SK-N-MC (cell line): ENCODE measurements around the gene CHID1.

Experiments
- DNase-seq: peaks from one replicate; pipeline ENCODE4 v3.0.0-alpha.2; 2011; ENCODE audit warnings: low read depth, low spot score
- H3K27ac ChIP-seq: fragments of 200-600 bp; sonication (generic); 2 replicates; pipeline ENCODE4 v1.5.1; 2016; ENCODE audit warnings: mixed run types
- H3K36me3 ChIP-seq: fragments of 200-600 bp; sonication (generic); 2 replicates; pipeline ENCODE4 v1.6.1; 2017; ENCODE audit warnings: antibody characterized with exemption, low read length, mixed read lengths; ENCODE audit not compliant: insufficient read depth
- H3K4me3 ChIP-seq: fragments of 200-600 bp; sonication (generic); 2 replicates; pipeline ENCODE4 v1.5.1; 2016
- H3K9ac ChIP-seq: fragments of 200-600 bp; sonication (generic); 2 replicates; pipeline ENCODE4 v1.8.0; 2017; ENCODE audit warnings: mixed run types, mixed read lengths; ENCODE audit not compliant: insufficient read length
- H3K9me3 ChIP-seq: fragments of 200-600 bp; sonication (generic); 2 replicates; pipeline ENCODE4 v1.6.1; 2017; ENCODE audit warnings: low read depth, mild to moderate bottlenecking, antibody characterized with exemption, low read length, moderate library complexity, mixed read lengths
- EZH2 ChIP-seq: fragments of 200-600 bp; sonication (generic); IDR thresholded peaks from one replicate; pipeline ENCODE4 v1.6.1; 2017; ENCODE audit warnings: antibody characterized with exemption
- FOXP2 ChIP-seq: optimal IDR thresholded peaks from 2 replicates; pipeline ENCODE3; 2011; ENCODE audit warnings: mild to moderate bottlenecking, moderate library complexity; ENCODE audit not compliant: insufficient read depth; ENCODE audit errors: extremely low read length, control extremely low read depth
- POLR2AphosphoS5 ChIP-seq: IDR thresholded peaks from 2 replicates; pipeline ENCODE4 v1.6.1; 2012; ENCODE audit warnings: mild to moderate bottlenecking, low read depth, low read length, borderline replicate concordance

CHID1 gene

GRCh38 chr11:831961-832528 lies 78.6 kb downstream of the CHID1 start:
- no peak overlapping the region for H3K27ac ChIP-seq
- H3K9ac ChIP-seq = peak overlapping the region; percentile 57
- H3K9me3 ChIP-seq = no peaks in the 10 kb centered on the region
- no peak for DNase-seq
- TF ChIP-seq FOXP2 (no peak), POLR2AphosphoS5 (no peak), EZH2 (no peak)
- H3K4me3 ChIP-seq = peak overlapping the region; percentile 84
- peaks cover 4% of the 10 kb centered on the region; the same call in 1 of the 2 replicates for H3K36me3 ChIP-seq

DNA sequence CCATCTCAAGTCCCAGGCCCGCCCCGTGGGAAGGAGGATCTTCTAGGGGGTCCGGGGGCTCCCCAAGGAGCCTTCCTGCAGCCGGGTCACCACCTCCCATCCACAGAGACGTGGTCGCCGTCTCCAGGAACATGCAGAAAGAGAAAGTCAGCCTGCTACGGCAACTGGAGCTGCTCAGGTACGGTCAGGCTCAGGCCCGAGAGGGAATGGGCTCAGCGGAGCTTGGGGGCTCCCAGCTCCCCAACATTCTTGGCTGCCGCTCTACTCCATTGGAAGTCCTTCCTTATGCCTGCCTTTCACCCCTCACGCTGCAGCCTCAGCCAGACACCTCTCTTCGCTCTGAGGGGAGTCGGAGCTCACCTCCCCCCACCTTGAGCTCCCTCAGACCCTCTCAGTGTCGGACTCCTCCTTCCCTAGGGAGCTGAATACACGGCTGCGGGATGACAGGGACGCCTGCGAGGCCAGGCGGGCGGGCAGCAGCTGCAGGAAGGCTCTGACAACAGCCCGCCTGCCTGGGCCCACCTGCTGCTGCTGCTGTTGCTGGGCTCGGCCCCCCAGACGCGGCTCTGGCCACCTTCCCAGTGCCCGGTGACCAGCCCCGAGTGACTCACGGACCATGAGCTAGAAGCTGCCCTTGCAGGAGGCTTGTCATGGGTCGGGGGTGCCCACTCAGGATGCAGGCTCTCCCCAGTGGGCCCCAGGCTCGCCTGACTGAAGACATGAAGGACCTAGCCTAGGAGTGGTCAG lies 79.3 kb downstream of the CHID1 start:
- TF ChIP-seq FOXP2 (no peak), EZH2 (no peak), POLR2AphosphoS5 (no peak)
- no peak overlapping the region for H3K27ac ChIP-seq
- H3K9ac ChIP-seq = no peak overlapping the region
- no peaks in the 10 kb centered on the region for H3K9me3 ChIP-seq
- DNase-seq = no peak
- H3K36me3 ChIP-seq = no peaks in the 10 kb centered on the region
- peak overlapping the region; percentile 86 for H3K4me3 ChIP-seq

GRCh38 chr11:830295-831117 lies 80.1 kb downstream of the CHID1 start:
- Histone ChIP-seq H3K9ac (no peak overlapping the region), H3K27ac (no peak overlapping the region), H3K36me3 (no peaks in the 10 kb centered on the region), H3K4me3 (peak overlapping the region; percentile 86), H3K9me3 (no peaks in the 10 kb centered on the region)
- TF ChIP-seq EZH2 = no peak
- TF ChIP-seq POLR2AphosphoS5 = peak; percentile 60; the same call in 1 of the 2 replicates
- no peak for TF ChIP-seq FOXP2
- no peak for DNase-seq

DNA sequence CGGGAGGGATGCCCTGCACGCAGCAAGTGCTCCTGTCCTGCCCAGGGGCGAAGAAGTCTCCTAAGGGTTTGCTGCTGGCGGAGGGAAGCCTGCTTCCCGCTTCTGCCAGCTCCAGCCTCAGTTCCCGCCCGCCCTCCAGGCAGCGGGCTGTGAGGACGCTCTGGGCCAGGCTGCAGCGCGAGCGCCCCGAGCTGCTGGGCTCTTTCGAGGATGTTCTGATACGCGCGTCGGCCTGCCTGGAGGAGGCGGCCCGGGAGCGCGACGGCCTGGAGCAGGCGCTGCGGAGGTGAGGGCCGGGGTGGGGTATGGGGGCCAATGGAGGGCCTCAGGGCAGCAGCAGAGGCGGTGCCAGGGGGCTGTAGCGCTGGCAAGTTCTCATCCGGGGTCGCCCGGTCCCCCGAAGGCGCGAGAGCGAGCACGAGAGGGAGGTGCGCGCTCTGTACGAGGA lies 80.7 kb downstream of the CHID1 start:
- Histone ChIP-seq H3K36me3 (no peaks in the 10 kb centered on the region), H3K9ac (no peak overlapping the region), H3K27ac (no peak overlapping the region), H3K4me3 (peak overlapping the region; percentile 86), H3K9me3 (no peaks in the 10 kb centered on the region)
- TF ChIP-seq EZH2 = no peak
- TF ChIP-seq POLR2AphosphoS5 = peak; percentile 49; the same call in 1 of the 2 replicates
- TF ChIP-seq FOXP2 = no peak
- DNase-seq = no peak

GRCh38 chr11:829176-829846 lies 81.3 kb downstream of the CHID1 start:
- Histone ChIP-seq H3K27ac (no peak overlapping the region), H3K9me3 (no peaks in the 10 kb centered on the region), H3K4me3 (peak overlapping the region; percentile 86), H3K36me3 (no peaks in the 10 kb centered on the region; the same call in 1 of the 2 replicates), H3K9ac (no peak overlapping the region)
- TF ChIP-seq POLR2AphosphoS5 (no peak), FOXP2 (no peak), EZH2 (no peak)
- DNase-seq = no peak

GRCh38 chr11:828506-829175 lies 82.0 kb downstream of the CHID1 start:
- H3K9ac ChIP-seq = no peak overlapping the region
- no peaks in the 10 kb centered on the region; the same call in 1 of the 2 replicates for H3K36me3 ChIP-seq
- no peaks in the 10 kb centered on the region for H3K9me3 ChIP-seq
- DNase-seq = no peak
- TF ChIP-seq FOXP2 (no peak), POLR2AphosphoS5 (no peak), EZH2 (no peak)
- H3K27ac ChIP-seq = no peak overlapping the region
- H3K4me3 ChIP-seq = peak overlapping the region; percentile 86

GRCh38 chr11:827897-828192 lies 82.8 kb downstream of the CHID1 start, which contains the start of gene CRACR2B:
Gene CRACR2B (plus strand): TSS chr11:827919. CDS start chr11:828608, 689 bp downstream.
- Histone ChIP-seq H3K9ac (peak within 1 kb of the TSS; percentile 32), H3K4me3 (peak within 1 kb of the TSS; percentile 86), H3K36me3 (no peaks in the 10 kb centered on the region; the same call in 1 of the 2 replicates), H3K9me3 (no peaks in the 10 kb centered on the region), H3K27ac (no peak within 1 kb of the TSS)
- DNase-seq = no peak
- no peak for TF ChIP-seq EZH2
- no peak for TF ChIP-seq POLR2AphosphoS5
- TF ChIP-seq FOXP2 = no peak
